Measurements from ENCODE around the gene MYO1B.

MYO1B gene

GRCh38 chr2:191311156-191311555 lies 66.0 kb downstream of the MYO1B start:
- DNase-seq (ENCODE audit: extremely low spot score), result no peak
- CTCF ChIA-PET, result no interaction called here
- TF ChIP-seq, protein P1, sequence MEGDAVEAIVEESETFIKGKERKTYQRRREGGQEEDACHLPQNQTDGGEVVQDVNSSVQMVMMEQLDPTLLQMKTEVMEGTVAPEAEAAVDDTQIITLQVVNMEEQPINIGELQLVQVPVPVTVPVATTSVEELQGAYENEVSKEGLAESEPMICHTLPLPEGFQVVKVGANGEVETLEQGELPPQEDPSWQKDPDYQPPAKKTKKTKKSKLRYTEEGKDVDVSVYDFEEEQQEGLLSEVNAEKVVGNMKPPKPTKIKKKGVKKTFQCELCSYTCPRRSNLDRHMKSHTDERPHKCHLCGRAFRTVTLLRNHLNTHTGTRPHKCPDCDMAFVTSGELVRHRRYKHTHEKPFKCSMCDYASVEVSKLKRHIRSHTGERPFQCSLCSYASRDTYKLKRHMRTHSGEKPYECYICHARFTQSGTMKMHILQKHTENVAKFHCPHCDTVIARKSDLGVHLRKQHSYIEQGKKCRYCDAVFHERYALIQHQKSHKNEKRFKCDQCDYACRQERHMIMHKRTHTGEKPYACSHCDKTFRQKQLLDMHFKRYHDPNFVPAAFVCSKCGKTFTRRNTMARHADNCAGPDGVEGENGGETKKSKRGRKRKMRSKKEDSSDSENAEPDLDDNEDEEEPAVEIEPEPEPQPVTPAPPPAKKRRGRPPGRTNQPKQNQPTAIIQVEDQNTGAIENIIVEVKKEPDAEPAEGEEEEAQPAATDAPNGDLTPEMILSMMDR (IDR thresholded peaks at IDR 0.05; ENCODE audit: control extremely low read depth, extremely low read depth, low read depth, missing control alignments), result no peak
- POLR2A ChIA-PET, result no interaction called here

GRCh38 chr2:191311627-191312026 lies 66.4 kb downstream of the MYO1B start:
- POLR2A ChIA-PET, result no interaction called here
- no peak for DNase-seq (ENCODE audit: extremely low spot score)
- CTCF ChIA-PET, result no interaction called here
- TF ChIP-seq, protein P1 (IDR thresholded peaks at IDR 0.05; ENCODE audit: control extremely low read depth, extremely low read depth, low read depth, missing control alignments), result no peak

- ChIA-PET POLR2A (no interaction called here), CTCF (no interaction called here)
- no peak for DNase-seq (ENCODE audit: extremely low spot score)
- TF ChIP-seq, protein P1 (IDR thresholded peaks at IDR 0.05; ENCODE audit: control extremely low read depth, extremely low read depth, low read depth, missing control alignments), result no peak
These were observed 67.0 kb downstream of the MYO1B start for GRCh38 chr2:191312163-191312562.

DNA sequence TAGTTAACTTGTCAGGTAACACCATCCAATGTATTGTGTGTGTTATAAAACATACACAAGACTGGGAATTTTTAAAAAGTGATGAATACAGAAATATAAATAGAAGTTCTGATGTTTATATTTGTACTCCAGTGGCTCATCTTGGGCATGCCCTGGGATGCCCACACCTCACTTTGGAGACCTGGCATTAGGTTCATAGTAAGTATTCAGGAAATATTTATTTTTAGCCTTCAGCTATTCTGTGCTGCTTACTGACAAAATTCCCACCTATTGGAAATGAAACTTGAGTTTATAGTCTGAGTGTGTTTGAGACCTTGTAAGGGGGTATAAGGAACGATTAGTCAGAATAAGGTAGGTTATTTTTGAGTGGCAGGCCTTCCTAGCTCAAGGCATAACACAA lies 67.5 kb downstream of the MYO1B start:
- CTCF ChIA-PET, result no interaction called here
- no peak for DNase-seq (ENCODE audit: extremely low spot score)
- TF ChIP-seq, protein P1 (IDR thresholded peaks at IDR 0.05; ENCODE audit: control extremely low read depth, extremely low read depth, low read depth, missing control alignments), result no peak
- POLR2A ChIA-PET, result no interaction called here

DNA sequence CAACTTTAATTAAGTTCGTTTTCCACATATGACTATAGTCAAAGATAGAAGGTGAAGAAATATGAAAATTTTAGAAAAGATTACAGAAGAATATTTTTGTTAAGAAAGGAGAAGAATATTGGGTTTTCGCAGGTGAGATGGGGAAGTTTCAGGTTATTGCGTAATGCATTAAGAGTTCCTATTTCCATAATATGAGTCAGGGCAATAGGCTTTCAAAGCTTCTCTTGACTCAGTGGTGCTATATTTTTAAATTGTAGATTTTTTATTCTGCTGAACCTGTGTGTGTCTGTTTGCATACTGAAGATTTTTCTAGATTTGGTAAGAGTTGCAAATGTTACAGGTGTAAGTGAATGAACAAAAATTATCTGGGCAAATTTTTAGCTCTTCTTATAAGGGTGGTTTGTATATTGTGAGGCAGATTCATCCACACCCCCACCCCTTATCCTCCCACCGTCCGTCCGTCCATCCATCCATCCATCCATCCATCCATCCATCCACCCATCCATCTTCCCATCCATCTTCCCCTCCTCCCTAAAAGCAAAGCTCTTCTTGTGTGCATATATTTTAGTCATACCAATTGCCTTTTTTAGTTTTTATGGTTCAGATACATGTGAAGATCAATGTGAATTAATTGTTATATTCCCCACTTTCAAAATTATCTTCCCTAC lies 69.6 kb downstream of the MYO1B start:
- TF ChIP-seq, protein P1 (IDR thresholded peaks at IDR 0.05; ENCODE audit: control extremely low read depth, extremely low read depth, low read depth, missing control alignments), result no peak
- DNase-seq (ENCODE audit: extremely low spot score), result no peak
- CTCF ChIA-PET, result interaction anchor here (1.1 to 4.3 kb wide), 5 partner anchors 9 to 98 kb away, joined by 3 to 23 read pairs (median 5); no protein-coding TSS in a partner anchor
- POLR2A ChIA-PET, result no interaction called here

GRCh38 chr2:191315365-191315752 lies 70.2 kb downstream of the MYO1B start:
- POLR2A ChIA-PET, result no interaction called here
- TF ChIP-seq, protein P1 (IDR thresholded peaks at IDR 0.05; ENCODE audit: control extremely low read depth, extremely low read depth, low read depth, missing control alignments), result no peak
- CTCF ChIA-PET, result interaction anchor here (1.1 to 4.3 kb wide), 5 partner anchors 9 to 98 kb away, joined by 3 to 23 read pairs (median 5); no protein-coding TSS in a partner anchor
- DNase-seq (ENCODE audit: extremely low spot score), result no peak
